HepG2 (cell line): Measurements from ENCODE around the gene GHRL. TPM values are rescaled to one million over a fixed set of nuclear protein-coding genes. Genes with fewer than 3 reads are reported as not detected.
A peak's percentile ranks its signal among the peaks of the same experiment; 100 is the strongest.

Experiments used
- AFF4 ChIP-seq: sonication (generic); formaldehyde crosslinking; IDR thresholded peaks from 2 replicates; pipeline ENCODE4 v1.4.0; 2020; ENCODE audit warnings: missing genetic modification reagents
- BRCA1 ChIP-seq: sonication (generic); formaldehyde crosslinking; IDR thresholded peaks from 2 replicates; pipeline ENCODE4 v1.4.0; 2020; ENCODE audit warnings: missing genetic modification reagents
- EED ChIP-seq: sonication (generic); formaldehyde crosslinking; IDR thresholded peaks from 2 replicates; pipeline ENCODE4 v1.5.0; 2020; ENCODE audit warnings: mild to moderate bottlenecking, missing genetic modification reagents
- ERF ChIP-seq: IDR thresholded peaks from 2 replicates; pipeline ENCODE4 v1.6.1; 2018; ENCODE audit warnings: missing biosample characterization, missing genetic modification reagents
- HDAC1 ChIP-seq: sonication (generic); formaldehyde crosslinking; IDR thresholded peaks from 2 replicates; pipeline ENCODE4 v1.5.1; 2020; ENCODE audit warnings: mild to moderate bottlenecking, missing genetic modification reagents
- MED13 ChIP-seq: sonication (generic); formaldehyde crosslinking; IDR thresholded peaks from 2 replicates; pipeline ENCODE4 v1.5.0; 2020; ENCODE audit warnings: missing genetic modification reagents
- NFYC ChIP-seq: IDR thresholded peaks from 2 replicates; pipeline ENCODE4 v1.6.1; 2016; ENCODE audit warnings: missing genetic modification reagents, missing compliant biosample characterization
- NRL ChIP-seq: sonication (generic); formaldehyde crosslinking; IDR thresholded peaks from 2 replicates; pipeline ENCODE4 v1.5.0; 2020; ENCODE audit warnings: missing genetic modification reagents, mild to moderate bottlenecking, moderate library complexity, borderline replicate concordance
- PREB ChIP-seq: sonication (generic); formaldehyde crosslinking; IDR thresholded peaks from 2 replicates; pipeline ENCODE4 v1.4.0; 2020; ENCODE audit warnings: missing genetic modification reagents
- RARG ChIP-seq: sonication (generic); formaldehyde crosslinking; IDR thresholded peaks from 2 replicates; pipeline ENCODE4 v1.4.0; 2020; ENCODE audit warnings: low read depth, mild to moderate bottlenecking, missing genetic modification reagents
- SPEN ChIP-seq: sonication (generic); formaldehyde crosslinking; IDR thresholded peaks from 2 replicates; pipeline ENCODE4 v1.5.1; 2020; ENCODE audit warnings: low read depth, mild to moderate bottlenecking, missing genetic modification reagents
- TAF15 ChIP-seq: fragments of 200-400 bp; formaldehyde crosslinking; IDR thresholded peaks from one replicate; pipeline ENCODE4 v1.6.1; 2018; ENCODE audit warnings: mild to moderate bottlenecking, low read depth, low read length; ENCODE audit not compliant: poor library complexity, severe bottlenecking
- TOE1 ChIP-seq: sonication (generic); formaldehyde crosslinking; IDR thresholded peaks from 2 replicates; pipeline ENCODE4 v1.4.0; 2020; ENCODE audit warnings: mild to moderate bottlenecking, missing genetic modification reagents
- ZBTB34 ChIP-seq: sonication (generic); formaldehyde crosslinking; IDR thresholded peaks from 2 replicates; pipeline ENCODE4 v1.8.0; 2022; ENCODE audit warnings: mild to moderate bottlenecking, missing genetic modification reagents
- ZFP1 ChIP-seq: IDR thresholded peaks from 2 replicates; pipeline ENCODE4 v1.6.1; 2016
- ZKSCAN8 ChIP-seq: IDR thresholded peaks from 2 replicates; pipeline ENCODE4 v1.6.1; 2016; ENCODE audit warnings: borderline replicate concordance, missing genetic modification reagents, missing compliant biosample characterization
- ZNF329 ChIP-seq: sonication (generic); formaldehyde crosslinking; IDR thresholded peaks from 2 replicates; pipeline ENCODE4 v1.9.0; 2021; ENCODE audit warnings: low read depth, mild to moderate bottlenecking, missing genetic modification reagents
- ZNF34 ChIP-seq: sonication (generic); formaldehyde crosslinking; IDR thresholded peaks from 2 replicates; pipeline ENCODE4 v1.4.0; 2020; ENCODE audit warnings: mild to moderate bottlenecking, missing genetic modification reagents, borderline replicate concordance
- ZNF556 ChIP-seq: sonication (generic); formaldehyde crosslinking; IDR thresholded peaks from 2 replicates; pipeline ENCODE4 v1.4.0; 2020; ENCODE audit warnings: mild to moderate bottlenecking, missing genetic modification reagents, borderline replicate concordance
- ZNF619 ChIP-seq: sonication (generic); formaldehyde crosslinking; IDR thresholded peaks from 2 replicates; pipeline ENCODE4 v1.4.0; 2020; ENCODE audit warnings: mild to moderate bottlenecking, missing genetic modification reagents
- ZNF691 ChIP-seq: sonication (generic); formaldehyde crosslinking; IDR thresholded peaks from 2 replicates; pipeline ENCODE4 v1.4.0; 2020; ENCODE audit warnings: missing genetic modification reagents, low read depth, mild to moderate bottlenecking, borderline replicate concordance
- ZNF781 ChIP-seq: sonication (generic); formaldehyde crosslinking; IDR thresholded peaks from 2 replicates; pipeline ENCODE4 v1.5.1; 2020; ENCODE audit warnings: borderline replicate concordance, mild to moderate bottlenecking, missing genetic modification reagents; ENCODE audit errors: not compliant biosample characterization
- ZNF883 ChIP-seq: sonication (generic); formaldehyde crosslinking; IDR thresholded peaks from 2 replicates; pipeline ENCODE4 v1.5.1; 2020; ENCODE audit warnings: mild to moderate bottlenecking, missing genetic modification reagents; ENCODE audit errors: not compliant biosample characterization
- ZSCAN29 ChIP-seq: sonication (generic); formaldehyde crosslinking; conservative IDR thresholded peaks from 2 replicates; pipeline ENCODE4 v1.4.0; 2020; ENCODE audit warnings: mild to moderate bottlenecking, missing genetic modification reagents
- polyA plus RNA-seq, 8 experiments: library from polyadenylated mRNA; depleted of rRNA in 3 of 8; stranded (reverse) in 7 of 8; unstranded in 1 of 8; fragments of >200 nt; fragmentation: Illumina TruSeq in 4 of 8; extraction: Trizol in 4 of 8; gene quantifications; 2 replicates each; pipeline versions ENCODE4 v1.2.1 to v1.2.3, GENCODE V29; 2011 to 2016; ENCODE audit warnings: low read depth in 4 of 8, missing spikeins in 1 of 8, mixed read lengths in 1 of 8; ENCODE audit not compliant: insufficient read depth in 1 of 8
- total RNA-seq, 5 experiments: library from RNA; depleted of rRNA; stranded (reverse); fragments of >200 nt; fragmentation: Illumina TruSeq; extraction: Trizol; gene quantifications; 2 replicates each; pipeline ENCODE4 v1.2.3, GENCODE V29; 2016; ENCODE audit warnings: low read depth in 1 of 5

Gene GHRL
- total and polyA plus RNA-seq, 2 of the 13 experiments (the other 11 are each of a cell fraction or from before 2014, with no cell fraction given) = 0.09 TPM; not detected in 1

GRCh38 chr3:10317311-10317960, 24.7 kb upstream of the GHRL start (continued):
- TF ChIP-seq PREB (no peak), TAF15 (no peak), SPEN (CRISPR knock-in tag) (peak; percentile 70; the same call in 1 of the 2 replicates), ZNF781 (CRISPR knock-in tag) (no peak), AFF4 (CRISPR knock-in tag) (no peak), TOE1 (CRISPR knock-in tag) (no peak), ZNF619 (CRISPR knock-in tag) (peak; percentile 64; the same call in 1 of the 2 replicates), MED13 (CRISPR knock-in tag) (peak; percentile 26; the same call in 1 of the 2 replicates), ZFP1 (CRISPR knock-in tag) (no peak), ERF (CRISPR knock-in tag) (peak; percentile 82), BRCA1 (CRISPR knock-in tag) (no peak), ZNF691 (CRISPR knock-in tag) (peak; percentile 59; the same call in 1 of the 2 replicates), RARG (CRISPR knock-in tag) (no peak), HDAC1 (CRISPR knock-in tag) (peak; percentile 83), ZBTB34 (no peak), EED (CRISPR knock-in tag) (no peak), ZSCAN29 (CRISPR knock-in tag) (peak; percentile 74; the same call in 1 of the 2 replicates), ZNF556 (CRISPR knock-in tag) (peak; percentile 58; the same call in 1 of the 2 replicates), ZNF34 (CRISPR knock-in tag) (no peak), NFYC (no peak), ZNF883 (no peak), ZNF329 (no peak), ZKSCAN8 (peak; percentile 68; the same call in 1 of the 2 replicates), NRL (CRISPR knock-in tag) (no peak)
